ENCODE data around the gene CDCA7.
"Not testable (repeated sequence)": the region's sequence is repeated elsewhere in the genome, so short reads cannot be mapped to it uniquely, and the experiment has no call there.

Gene CDCA7

DNA sequence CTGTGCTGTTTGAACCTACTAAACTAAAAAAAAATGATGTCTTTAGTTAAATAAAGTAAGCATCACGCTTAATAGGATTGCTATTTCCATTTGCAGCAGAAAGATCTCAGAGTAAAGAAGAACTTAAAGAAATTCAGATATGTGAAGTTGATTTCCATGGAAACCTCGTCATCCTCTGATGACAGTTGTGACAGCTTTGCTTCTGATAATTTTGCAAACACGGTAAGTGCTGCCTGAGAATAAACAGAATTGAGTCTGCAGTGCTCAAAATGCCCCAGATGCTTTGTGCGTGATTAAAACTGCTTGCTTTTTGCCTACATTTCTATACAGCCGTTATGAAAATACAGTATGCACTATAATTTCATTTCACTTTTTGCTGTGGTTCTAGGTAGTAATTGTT lies 3.9 kb downstream of the CDCA7 start:
- DNase-seq (ENCODE audit: low spot score), result no peak

DNA sequence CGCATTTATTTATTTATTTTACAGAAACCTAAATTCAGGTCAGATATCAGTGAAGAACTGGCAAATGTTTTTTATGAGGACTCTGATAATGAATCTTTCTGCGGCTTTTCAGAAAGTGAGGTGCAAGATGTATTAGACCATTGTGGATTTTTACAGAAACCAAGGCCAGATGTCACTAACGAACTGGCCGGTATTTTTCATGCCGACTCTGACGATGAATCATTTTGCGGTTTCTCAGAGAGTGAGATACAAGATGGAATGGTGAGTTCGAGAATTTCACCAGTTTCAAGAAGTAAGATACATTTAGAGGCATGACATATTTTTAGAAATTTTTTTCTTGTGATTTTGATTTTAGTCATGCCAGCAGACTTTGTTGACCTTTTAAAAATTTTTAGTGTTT lies 4.6 kb downstream of the CDCA7 start:
- DNase-seq (ENCODE audit: low spot score), result no peak

DNA sequence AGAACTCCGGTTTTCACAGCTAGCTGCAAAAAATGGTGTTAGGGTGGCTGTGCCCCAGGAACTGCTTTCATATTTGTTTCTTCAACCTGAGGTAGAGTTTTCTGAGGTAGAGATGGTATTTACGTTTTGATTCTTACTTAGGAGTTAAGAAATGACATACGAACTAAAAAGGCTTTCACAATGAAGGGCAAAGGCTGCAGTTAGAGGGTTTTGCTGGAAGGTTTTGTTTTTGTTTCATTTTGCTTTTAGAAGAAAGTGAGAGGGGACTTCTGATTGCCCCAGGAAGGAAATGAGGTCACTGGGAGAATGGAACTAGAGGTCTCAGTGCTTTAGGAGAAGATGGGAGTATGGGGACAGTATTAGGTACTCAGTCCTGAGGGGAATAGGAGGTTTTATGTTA lies 15.5 kb downstream of the CDCA7 start:
- no peak for DNase-seq (ENCODE audit: low spot score)

DNA sequence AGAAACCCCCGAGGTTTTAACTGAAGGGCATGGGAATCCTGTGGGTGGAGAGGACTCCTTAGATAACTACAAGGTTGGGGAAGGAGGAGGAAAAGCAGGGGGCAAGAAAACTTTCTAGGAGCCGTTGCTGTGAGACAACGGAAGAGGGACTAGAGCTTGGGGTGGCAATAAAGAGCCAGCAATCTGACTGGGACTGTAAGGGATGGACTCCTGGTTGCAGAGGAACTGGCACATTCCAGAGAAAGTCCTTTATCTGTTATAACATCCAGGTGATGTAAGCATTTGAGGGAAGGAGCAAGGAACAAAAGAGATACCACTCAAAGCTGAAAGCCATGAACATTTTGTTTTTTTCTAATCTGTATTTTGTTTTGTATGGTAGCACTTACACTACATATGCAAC lies 16.4 kb downstream of the CDCA7 start:
- no peak for DNase-seq (ENCODE audit: low spot score)

DNA sequence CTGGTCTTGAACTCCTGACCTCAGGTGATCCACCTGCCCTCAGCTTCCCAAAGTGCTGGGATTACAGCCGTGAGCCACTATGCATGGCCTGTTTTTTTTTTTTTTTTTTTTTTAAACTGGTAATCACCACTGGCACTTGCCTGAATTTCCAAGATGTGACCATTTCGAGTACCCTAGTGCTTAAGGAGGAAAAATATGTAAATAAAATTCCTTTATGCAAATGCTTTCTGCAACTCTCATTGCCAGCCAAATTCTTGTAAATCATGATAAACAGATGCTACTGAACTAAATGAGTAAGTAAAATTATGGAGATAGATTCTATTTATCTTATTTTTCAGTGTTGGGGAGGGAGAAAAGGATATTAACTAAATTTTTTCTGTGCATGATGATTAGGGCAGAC lies 18.6 kb downstream of the CDCA7 start:
- no peak for DNase-seq (ENCODE audit: low spot score)

DNA sequence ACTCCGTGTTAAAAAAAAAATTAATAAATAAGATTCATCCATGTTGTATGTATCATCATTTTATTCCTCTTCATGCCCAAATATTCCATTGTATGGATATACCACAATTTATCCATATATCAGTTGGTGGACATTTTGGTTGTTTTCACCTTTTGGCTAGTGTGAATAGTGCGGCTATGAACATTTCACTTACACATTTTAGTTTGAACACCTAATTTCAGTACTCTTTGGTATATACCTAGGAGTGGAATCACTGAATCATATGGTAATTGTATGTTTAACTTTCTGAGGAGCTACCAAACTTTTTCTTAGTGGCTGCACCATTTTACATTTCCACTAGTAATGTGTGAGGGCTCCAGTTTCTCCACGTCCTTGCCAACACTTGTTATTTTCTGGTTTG lies 20.0 kb downstream of the CDCA7 start:
- no peak for DNase-seq (ENCODE audit: low spot score)

DNA sequence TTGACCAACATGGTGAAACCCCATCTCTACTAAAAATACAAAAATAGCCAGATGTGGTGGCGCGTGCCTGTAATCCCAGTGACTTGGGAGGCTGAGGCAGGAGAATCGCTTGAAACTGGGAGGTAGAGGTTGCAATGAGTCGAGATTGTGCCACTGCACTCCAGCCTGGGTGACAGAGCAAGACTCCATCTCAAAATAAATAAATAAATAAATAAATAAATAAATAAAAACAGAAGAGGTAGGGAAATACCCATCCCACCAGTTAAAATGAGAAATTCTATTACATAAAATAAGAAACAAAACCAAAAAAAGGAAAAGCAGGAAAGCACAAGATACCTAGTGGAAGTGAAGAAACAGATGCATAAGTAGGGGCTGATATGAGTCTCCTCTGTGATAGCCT lies 30.9 kb downstream of the CDCA7 start:
- DNase-seq (ENCODE audit: low spot score), result not testable (repeated sequence)

DNA sequence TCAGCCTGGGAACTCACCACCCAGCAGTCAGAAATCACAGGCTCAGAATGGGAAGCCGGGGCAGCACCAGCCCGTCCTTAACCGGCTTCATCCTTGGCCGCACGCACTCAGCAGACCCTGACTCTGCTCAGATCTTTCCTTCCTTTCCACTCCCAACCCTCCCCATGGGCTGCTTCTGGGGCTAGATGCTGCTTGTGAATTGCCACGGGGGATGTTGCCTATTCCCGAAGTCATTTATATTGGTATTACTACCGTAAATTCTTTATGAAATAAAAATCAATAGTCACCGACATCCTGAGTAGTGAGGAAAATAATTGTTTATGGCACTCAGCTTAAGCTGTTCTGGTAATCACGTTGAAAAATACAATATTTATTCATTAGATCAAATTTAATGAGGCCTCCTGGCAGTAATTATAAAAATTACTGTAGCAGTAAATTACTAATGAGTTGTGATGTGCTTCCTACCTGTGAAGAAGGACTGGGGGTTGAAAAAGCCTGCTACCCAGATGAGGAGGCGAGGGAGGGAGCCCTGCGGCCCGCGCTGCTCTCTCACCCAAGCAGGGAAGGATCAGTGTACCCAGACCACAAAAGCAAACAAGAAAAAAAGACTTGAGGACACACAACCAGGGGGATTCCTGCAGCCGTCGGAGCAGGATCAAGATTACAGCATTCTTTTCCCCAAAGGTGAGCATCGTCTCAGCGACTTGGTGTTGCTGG lies 31.5 kb downstream of the CDCA7 start:
- DNase-seq (ENCODE audit: low spot score), result no peak

DNA sequence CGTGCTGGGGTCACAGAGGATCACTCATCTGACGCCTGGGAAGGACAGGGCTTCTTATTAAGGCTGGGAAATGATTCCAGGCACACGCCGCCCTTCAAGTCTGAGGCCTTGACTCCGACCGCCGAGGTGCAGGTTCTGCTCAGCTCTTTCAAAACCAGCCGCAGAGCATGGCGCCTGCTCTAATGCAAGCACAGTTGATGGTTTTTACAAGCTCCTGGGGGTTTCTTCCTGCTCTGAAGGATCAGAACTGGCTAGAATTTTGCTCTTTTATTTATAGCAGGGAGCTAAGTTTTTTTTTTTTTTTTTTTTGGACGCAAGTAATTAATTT lies 32.0 kb downstream of the CDCA7 start:
- DNase-seq (ENCODE audit: low spot score), result no peak

DNA sequence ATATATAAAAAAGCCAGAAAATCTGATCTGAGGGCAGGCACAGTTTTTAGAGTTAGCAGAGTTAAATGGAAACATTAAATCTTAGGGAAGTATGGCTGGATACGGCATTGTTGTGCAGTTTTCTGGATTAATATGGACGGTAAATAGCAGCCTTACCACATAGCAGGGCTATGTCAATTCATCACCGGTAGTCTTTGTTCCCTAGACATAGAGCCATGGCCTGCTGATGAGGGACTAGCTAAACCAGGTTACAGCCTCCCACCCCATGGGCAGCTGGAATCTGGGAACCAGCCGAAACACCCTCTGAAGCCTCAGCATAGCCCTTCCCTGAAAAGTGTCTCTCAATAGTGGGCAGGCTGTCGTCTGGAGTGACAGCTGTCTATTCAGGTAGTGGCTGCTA lies 32.4 kb downstream of the CDCA7 start:
- no peak for DNase-seq (ENCODE audit: low spot score)

DNA sequence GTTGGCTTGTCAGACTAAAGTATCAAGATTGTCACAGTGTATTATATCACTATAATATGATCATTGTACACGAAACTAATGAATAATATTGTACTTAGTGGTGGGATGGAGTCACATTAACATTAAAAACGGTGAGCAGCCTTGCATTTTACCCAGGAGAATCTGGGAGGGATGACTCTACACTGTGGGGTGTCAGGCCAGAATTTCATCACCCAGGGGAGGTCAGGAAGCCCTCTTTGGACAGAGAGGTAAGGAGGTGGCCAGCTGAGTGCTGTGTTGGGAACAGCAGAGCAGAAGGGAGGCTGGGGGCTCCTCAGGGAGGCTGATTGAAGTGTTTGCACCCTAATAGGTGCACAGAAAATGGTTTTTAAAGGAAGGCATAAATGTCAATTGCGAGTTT lies 33.0 kb downstream of the CDCA7 start:
- no peak for DNase-seq (ENCODE audit: low spot score)

DNA sequence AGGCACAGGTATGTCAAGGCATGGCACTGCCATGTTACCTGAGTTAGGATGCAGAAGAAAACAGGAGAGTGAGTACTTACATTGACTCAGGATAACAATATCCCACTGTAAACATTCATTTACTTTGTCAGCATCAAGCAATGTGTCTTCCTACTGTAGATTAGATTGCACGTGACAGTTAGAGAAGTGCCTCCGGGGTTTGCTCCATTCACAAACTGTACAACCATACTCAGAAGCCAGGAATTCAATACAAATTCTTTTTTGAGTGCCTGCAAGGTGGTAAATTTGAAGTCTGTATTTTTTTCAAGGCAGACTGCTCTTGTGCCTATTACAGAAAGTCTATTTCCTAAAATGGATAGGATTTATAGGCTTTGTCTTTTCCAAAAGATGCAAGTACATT lies 34.1 kb downstream of the CDCA7 start:
- DNase-seq (ENCODE audit: low spot score), result no peak

DNA sequence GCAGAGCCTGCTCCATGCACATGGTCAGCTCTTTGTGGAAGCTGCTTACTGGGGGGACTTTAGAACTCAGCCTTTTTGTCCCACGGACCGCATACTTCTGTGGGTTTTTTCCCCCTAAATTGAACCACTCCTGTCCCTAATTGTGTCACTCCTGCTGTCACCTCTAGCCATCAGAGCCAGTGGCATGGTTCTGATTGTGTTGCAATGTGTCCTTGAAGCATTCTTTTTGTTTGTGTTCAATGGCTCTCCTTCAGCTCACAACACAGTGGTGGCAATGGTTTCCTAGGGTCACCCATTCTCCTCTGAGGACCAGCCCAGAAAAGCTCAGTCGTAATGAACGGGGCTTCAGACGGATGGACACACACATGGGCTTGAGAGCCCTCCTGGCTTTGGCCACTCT lies 35.4 kb downstream of the CDCA7 start:
- DNase-seq (ENCODE audit: low spot score), result no peak

DNA sequence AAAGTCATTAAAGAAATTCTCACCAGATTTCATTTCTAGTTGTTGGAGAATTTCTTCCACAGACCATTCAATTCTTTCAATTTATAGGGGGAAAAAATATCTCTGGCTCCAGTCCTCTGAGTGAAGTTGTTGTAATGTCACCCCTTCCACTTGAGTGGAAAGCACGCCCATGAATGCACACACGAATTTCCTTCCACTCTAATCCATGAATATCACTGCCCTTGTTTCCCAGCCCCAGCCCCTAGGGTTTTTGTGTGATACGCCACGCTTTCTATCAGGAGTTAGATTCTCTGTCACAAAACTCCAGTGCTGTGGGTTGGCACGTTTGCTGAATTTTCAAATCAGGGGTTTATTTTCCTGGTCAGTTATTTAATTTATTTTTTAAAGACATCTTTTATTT lies 38.1 kb downstream of the CDCA7 start:
- DNase-seq (ENCODE audit: low spot score), result no peak

DNA sequence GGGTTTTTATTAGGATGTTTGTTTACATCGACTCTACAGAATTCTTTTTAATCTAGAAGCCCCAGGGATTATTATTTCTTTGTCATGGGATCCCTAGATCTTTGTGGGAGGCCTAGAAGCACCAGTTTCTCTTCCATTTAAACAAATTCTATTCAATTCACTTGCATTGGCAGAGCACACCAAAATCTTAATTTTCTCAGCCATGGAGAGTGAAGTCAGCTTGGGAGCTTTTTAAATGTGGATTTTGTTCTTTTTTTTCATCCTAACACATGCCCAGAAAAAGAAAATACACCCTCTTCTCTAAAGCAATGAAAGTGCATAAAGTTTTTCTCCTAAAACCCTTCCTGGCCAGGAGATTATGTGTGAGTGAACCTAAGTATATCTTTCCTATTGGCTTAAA lies 38.5 kb downstream of the CDCA7 start:
- no peak for DNase-seq (ENCODE audit: low spot score)

DNA sequence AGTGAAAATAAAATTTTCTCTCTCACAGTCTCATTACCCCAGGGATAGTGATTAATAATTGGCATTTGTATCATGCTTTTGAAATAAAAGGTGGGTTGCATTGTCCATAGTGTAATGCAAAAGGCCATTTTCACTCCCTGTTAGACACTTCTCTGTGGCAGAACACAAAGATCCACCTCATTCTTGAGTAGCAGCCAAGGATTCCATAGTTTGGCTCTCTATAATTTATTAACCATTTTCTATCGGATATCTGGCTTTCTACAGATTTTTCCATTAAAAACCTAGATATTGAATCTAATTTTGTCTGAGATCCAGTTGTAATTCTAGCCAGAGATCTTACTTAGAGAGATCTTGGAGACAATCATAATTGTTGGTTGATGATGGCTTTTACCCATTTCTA lies 39.0 kb downstream of the CDCA7 start:
- DNase-seq (ENCODE audit: low spot score), result no peak

DNA sequence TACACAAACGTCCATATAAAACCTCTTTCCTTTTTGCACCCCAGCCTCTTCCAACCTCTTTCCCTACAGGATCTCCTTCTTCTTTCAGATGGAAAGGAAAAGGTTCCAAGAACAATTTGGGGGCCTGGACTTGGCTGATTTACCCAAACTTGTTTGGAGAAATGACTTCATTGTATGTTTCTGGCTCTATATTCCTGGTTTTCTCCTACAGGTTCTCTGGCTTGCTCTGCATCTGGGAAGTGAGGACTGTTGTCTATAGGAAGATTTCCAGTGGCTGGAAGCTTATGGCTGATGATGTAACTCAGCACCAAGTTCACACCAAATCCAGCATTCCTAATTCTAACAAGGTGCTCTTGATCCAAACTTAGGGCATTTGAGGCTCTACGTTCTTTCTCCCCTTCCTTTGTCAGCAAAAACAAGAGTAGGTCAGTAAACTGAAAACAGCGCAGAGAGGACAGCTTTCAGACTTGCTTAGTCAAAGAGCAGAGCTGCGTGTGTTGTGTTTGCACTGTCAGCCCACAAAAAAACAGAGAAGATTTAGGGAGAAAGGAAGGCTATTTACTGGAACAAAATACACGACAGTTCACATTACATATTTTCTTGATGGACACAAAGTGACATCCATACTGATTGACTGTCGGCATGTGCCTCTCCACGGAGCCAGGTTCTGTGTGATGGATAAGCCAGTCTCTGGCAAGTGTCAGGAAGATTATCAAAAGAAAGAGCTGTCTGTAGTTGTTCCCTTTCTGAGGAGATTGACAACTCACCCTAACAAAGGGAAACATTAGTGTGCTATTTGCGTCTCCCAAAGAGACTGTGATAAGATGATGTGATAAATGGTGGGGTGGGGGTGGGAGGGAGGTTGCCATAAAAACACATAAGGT lies 39.7 kb downstream of the CDCA7 start:
- DNase-seq (ENCODE audit: low spot score), result no peak

DNA sequence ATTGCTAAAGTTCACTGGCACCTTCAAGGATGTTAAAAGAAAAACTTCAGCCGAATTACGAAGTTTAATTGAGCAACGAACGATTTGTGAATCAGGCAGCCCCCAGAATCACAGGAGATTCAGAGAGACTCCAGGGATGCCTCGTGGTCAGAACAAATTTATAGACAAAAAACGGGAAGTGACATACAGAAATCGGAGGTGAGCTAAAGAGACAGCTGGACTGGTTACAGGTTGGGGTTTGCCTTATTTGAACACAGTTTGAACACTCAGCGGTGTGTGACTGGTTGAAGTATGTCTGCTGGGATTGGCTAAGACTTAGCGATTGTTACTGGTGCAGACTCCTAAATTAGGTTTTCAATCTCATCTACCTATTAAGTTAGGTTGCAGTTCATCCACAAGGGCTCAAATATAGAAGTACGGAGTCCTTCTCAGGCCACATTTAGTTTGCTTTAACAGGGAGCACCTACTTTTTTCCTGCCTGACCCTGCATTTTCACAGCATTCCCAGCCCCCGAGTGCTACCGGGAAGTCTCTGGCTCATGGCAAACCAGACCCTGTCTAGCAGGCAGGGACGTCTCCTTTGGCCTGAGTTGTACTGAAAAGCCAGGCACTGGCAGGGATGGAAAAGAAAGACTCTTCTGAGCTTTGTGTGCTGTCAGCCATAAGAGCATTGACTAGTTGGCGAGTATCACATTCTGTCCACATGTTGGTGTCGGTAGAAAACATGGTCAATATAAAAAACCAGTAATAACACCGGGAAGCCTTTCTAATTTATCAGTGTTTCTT lies 41.1 kb downstream of the CDCA7 start:
- no peak for DNase-seq (ENCODE audit: low spot score)

DNA sequence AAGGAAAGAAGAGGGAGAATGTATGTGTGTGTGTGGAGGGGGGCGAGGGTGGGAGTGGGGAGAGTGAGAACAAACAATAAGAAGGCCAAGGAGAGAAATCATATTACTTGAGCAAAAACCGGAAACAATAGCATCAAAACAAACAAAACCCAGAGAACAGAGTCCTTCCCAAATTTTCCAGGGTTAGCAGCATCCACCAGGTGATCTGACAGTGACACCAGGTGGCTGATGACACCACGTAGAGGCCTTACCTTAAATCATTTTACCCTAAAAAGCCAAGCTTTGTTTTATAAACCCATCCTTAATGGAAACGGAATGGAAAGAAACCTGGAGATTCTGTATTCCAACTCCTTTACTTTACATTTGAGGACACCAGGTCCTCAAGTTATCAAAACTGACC lies 42.9 kb downstream of the CDCA7 start:
- no peak for DNase-seq (ENCODE audit: low spot score)

DNA sequence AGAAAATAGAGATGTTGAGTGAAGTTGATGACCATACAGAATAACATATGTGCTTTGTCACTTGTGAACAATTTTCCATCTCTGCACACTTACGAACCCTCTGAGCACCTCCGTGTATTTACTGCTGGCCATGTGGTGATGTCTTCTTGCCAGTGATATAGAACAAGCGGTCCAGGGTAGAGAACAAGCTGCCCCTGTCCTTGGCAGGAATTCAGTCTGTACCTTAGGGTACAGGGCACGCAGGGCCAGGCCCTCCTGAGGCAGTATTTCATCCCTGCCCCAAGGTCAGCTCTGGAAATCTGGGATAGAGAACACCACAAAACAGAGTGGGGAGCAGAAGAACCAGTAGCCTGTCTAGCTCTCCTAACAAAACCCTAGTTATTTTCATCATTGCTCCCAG lies 44.6 kb downstream of the CDCA7 start:
- no peak for DNase-seq (ENCODE audit: low spot score)

DNA sequence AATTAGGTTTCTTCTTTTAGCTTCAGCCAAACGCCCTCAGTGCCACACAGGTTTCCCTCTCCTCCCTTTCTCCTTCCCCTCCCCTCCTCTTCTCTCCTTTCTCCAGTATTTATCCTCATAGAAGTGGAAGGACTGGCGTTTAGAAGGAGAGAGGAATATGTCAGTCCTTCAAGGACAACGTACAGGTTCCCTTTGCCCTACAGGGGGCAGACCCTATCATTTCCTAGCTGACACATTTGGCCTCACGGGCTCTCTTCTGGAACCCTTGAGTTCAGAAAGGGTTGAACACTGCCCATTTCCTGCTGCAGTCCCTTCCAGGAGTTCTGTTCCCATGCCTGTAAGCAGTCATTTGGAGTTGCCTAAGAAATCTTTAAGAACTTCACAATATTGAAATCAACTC lies 46.1 kb downstream of the CDCA7 start:
- DNase-seq (ENCODE audit: low spot score), result peak; percentile 40

DNA sequence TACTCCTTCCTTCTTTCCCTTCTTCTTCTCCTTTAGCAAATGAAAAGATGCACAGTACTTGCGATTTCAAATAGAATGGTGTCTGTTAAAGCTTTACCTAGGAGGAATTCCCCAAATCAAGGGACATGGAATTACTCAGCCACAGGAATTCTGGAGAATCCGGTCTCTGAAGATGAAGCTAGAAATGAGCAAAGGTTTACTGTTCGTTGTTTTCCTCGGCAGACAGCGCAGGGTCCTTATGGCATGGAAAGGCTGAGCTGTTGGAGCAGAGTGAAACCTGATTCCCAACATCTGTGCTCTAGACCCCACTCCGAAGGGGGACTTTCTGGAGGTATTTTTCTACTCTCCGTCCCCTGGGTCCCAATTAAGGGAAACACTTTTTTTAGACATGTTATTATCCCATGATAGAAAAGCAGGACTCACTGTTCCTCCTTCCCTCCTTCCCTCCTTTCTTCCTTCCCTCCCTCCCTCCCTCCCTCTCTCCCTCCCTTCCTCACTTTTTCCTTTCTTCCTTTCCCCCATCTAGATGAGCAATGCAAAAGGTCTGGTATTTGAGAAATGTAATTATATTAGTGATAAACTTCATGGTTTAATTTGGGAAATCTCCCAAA lies 47.1 kb downstream of the CDCA7 start:
- peak; percentile 82 for DNase-seq (ENCODE audit: low spot score)
